GM10248 (cell line): ENCODE data around the gene ACMSD.
"Not testable (repeated sequence)": the region's sequence is repeated elsewhere in the genome, so short reads cannot be mapped to it uniquely, and the experiment has no call there.

ENCODE experiments used
- CTCF ChIA-PET: fragments of 300-600 bp; sonication (Branson Sonifier 250); formaldehyde crosslinking; extraction: SDS; loops from one replicate; lab custom pipeline; 2021; ENCODE audit warnings: antibody characterized with exemption; lab: Yijun Ruan, JAX
- POLR2A ChIA-PET: fragments of 350-650 bp; sonication (Branson Sonifier 250); formaldehyde crosslinking; extraction: SDS; loops from one replicate; lab custom pipeline; 2020; ENCODE audit warnings: antibody characterized with exemption; lab: Yijun Ruan, JAX
- DNase-seq: peaks from one replicate; pipeline ENCODE4 v3.0.0; 2012; ENCODE audit errors: extremely low spot score
- TF ChIP-seq, protein P1 (sequence below): IDR thresholded peaks from 2 replicates; pipeline ENCODE4 v1.5.1; 2012; ENCODE audit warnings: mild to moderate bottlenecking, low read depth; ENCODE audit errors: extremely low read depth, missing control alignments, control extremely low read depth

ACMSD gene

DNA sequence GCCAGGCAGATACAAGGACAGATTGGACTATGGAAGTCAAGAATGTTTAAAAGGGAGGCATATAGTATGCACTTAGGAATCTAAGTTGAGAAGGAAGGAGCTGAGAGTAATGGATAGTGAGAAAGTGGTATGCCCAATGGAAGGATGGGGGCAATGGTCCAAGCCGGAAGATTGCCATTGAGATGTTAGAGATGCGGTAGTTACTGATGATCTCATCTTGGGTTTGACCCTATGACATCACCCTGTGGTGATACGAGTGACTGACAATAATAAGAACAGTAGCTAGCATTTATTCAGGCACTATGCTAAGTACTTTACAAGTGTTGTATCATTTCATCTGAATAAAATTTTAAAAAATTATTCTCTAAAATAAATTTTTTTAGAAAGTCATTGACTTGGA is 38.5 kb upstream of the ACMSD start:
- TF ChIP-seq, protein P1, sequence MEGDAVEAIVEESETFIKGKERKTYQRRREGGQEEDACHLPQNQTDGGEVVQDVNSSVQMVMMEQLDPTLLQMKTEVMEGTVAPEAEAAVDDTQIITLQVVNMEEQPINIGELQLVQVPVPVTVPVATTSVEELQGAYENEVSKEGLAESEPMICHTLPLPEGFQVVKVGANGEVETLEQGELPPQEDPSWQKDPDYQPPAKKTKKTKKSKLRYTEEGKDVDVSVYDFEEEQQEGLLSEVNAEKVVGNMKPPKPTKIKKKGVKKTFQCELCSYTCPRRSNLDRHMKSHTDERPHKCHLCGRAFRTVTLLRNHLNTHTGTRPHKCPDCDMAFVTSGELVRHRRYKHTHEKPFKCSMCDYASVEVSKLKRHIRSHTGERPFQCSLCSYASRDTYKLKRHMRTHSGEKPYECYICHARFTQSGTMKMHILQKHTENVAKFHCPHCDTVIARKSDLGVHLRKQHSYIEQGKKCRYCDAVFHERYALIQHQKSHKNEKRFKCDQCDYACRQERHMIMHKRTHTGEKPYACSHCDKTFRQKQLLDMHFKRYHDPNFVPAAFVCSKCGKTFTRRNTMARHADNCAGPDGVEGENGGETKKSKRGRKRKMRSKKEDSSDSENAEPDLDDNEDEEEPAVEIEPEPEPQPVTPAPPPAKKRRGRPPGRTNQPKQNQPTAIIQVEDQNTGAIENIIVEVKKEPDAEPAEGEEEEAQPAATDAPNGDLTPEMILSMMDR: no peak
- ChIA-PET POLR2A (no interaction called here), CTCF (interaction anchor here (1.0 to 1.4 kb wide), 2 partner anchors 12 to 349 kb away, joined by 3 to 6 read pairs; no protein-coding TSS in a partner anchor)
- no peak for DNase-seq

DNA sequence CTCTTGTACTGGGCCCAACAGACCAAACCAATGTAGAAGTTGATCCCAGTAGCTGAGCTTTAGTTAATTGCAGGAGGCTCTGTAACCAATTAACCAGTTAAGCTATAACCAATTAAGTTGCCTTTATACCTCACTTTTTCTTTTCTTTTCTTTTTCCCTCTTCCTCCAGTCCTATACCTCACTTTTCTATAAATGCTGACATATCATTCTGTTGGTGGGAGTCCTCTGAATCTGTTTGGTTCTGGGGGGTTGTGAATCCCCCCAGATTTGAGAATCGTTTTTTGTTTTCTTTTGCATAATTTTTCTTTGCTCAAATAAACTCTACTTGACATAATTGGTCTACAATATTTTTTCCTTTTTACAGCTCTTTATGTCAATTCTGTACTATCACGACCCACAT is 38.1 kb upstream of the ACMSD start:
- TF ChIP-seq, protein P1: no peak
- no peak for DNase-seq
- POLR2A ChIA-PET: no interaction called here
- CTCF ChIA-PET: interaction anchor here (1.0 to 1.4 kb wide), 2 partner anchors 12 to 349 kb away, joined by 3 to 6 read pairs; no protein-coding TSS in a partner anchor

DNA sequence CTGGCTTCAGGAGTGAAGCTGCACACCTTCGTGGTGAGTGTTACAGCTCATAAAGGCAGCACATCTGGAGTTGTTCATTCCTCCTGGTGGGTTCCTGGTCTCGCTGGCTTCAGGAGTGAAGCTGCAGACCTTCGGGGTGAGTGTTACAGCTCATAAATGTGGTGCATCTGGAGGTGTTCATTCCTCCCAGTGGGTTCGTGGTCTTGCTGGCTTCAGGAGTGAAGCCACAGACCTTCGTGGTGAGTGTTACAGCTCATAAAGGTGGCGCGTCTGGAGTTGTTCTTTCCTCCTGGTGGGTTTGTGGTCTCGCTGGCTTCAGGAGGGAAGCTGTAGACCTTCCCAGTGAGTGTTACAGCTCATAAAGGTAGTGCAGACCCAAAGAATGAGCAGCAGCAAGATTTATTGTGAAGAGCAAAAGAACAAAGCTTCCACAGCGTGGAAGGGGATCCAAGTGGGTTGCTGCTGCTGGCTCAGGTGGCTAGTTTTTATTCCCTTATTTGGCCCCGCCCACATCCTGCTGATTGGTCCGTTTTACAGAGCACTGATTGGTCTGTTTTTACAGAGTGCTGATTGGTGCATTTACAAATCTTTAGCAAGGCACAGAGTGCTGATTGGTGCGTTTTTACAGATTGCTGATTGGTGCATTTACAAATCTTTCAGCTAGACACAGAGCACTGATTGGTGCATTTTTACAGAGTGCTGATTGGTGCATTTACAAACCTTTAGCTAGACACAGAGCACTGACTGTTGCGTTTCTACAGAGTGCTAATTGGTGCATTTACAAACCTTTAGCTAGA is 34.6 kb upstream of the ACMSD start:
- CTCF ChIA-PET: interaction anchor here (1.0 kb wide), 1 partner anchor 28 kb away, joined by 4 read pairs; no protein-coding TSS in a partner anchor
- DNase-seq, POLR2A ChIA-PET: not testable (repeated sequence)

DNA sequence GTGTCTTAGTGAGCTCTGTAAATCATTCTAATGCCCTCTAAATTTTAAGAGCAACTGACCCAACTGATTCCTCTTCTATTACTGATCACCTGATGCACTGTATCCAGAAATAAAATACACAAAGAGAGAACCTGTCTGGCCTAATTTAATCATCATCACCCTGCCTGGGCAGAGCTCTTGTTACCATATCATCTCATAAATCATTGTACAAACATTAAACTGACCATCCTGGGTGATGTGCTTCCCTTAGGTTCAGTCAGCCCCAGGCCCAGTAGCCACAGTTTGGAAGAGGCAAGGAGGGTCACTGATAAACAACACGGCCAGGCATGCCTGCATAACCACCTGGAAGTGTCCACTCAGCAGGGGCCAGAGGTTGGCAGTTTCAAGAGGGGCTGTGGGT is 22.7 kb upstream of the ACMSD start:
- ChIA-PET CTCF (interaction anchor here (0.9 kb wide), 1 partner anchor 8 kb away, joined by 3 read pairs; no protein-coding TSS in a partner anchor), POLR2A (no interaction called here)
- DNase-seq: no peak
- TF ChIP-seq, protein P1: no peak

DNA sequence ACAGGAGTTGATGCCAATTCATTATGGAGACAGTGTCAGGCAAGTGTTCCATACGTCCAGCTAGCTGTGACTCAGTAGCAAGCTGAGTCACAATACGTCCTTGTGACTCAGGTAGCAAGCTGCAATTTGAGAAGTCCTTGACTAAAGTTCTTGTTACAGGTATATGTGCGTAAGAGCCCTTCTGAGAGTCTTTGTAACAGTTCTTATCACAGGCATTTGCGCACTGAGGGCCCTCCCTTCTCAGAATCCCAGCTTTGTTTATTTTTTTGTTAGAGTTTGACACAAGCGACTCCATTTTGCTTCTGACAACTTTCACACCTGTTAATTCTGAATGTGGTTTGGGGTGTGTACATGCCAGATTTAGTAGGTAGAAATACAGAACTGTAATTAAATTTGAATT is 20.1 kb upstream of the ACMSD start:
- DNase-seq: no peak
- ChIA-PET CTCF (no interaction called here), POLR2A (no interaction called here)
- TF ChIP-seq, protein P1: no peak

DNA sequence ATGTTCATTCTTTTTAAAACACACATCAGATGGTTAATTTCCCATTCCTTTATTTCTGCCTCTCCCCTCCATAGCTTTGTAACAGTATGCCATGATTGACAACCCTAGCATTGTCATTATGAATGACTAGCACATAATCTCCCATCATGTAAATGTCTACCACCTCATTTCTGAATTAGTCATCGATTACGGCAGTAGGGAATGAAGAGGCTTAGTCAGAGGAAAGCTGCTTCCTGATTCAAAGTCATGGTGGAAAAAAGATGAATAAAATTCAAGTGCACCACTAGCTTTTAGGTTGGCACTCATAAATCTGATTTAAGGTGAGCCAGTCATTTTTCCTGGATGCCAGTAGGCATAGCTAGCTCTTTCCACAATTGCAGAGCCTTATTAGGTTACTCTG is 19.1 kb upstream of the ACMSD start:
- TF ChIP-seq, protein P1: no peak
- ChIA-PET POLR2A (no interaction called here), CTCF (no interaction called here)
- no peak for DNase-seq

DNA sequence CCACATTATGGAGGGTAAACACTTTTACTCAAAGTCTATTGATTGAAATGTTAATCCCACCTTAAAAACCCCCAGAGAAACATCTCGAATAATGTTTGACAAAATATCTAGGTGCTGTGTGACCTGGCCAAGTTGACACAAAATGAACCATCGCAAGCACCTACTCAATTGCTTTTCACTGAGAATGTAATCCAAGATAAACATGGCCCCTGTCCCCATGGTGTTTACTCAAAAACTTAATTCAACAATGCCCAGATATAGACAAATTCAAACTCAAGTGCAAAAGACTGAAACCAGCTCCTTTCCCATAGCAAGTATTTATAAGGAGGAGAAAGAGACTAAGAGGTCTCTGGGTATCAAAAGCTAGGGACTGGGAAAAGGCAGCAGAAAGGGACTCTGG is 15.0 kb upstream of the ACMSD start:
- no peak for DNase-seq
- TF ChIP-seq, protein P1: no peak
- ChIA-PET POLR2A (no interaction called here), CTCF (interaction anchor here (1.3 kb wide), 1 partner anchor 8 kb away, joined by 3 read pairs; no protein-coding TSS in a partner anchor)
